ENCODE results near the gene KRTAP9-2. TPM values are rescaled to one million over a fixed set of nuclear protein-coding genes. Genes with fewer than 3 reads are reported as not detected.

Gene KRTAP9-2, protein sequence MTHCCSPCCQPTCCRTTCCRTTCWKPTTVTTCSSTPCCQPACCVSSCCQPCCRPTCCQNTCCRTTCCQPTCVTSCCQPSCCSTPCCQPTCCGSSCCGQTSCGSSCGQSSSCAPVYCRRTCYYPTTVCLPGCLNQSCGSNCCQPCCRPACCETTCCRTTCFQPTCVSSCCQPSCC
- total RNA-seq: not detected in 2 replicates

DNA sequence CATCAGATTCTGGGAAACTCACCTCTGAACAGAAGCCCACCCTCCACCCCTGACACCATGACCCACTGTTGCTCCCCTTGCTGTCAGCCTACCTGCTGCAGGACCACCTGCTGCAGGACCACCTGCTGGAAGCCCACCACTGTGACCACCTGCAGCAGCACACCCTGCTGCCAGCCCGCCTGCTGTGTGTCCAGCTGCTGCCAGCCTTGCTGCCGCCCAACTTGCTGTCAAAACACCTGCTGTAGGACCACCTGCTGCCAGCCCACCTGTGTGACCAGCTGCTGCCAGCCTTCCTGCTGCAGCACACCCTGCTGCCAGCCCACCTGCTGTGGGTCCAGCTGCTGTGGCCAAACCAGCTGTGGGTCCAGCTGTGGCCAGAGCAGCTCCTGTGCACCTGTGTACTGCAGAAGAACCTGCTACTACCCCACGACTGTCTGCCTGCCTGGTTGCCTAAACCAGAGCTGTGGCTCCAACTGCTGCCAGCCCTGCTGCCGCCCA lies at the start of gene KRTAP9-2:
Gene KRTAP9-2, plus strand, starts transcription at position 51 of the 498 bp plus-strand sequence. Its CDS starts 7 bp downstream, at position 58.

DNA sequence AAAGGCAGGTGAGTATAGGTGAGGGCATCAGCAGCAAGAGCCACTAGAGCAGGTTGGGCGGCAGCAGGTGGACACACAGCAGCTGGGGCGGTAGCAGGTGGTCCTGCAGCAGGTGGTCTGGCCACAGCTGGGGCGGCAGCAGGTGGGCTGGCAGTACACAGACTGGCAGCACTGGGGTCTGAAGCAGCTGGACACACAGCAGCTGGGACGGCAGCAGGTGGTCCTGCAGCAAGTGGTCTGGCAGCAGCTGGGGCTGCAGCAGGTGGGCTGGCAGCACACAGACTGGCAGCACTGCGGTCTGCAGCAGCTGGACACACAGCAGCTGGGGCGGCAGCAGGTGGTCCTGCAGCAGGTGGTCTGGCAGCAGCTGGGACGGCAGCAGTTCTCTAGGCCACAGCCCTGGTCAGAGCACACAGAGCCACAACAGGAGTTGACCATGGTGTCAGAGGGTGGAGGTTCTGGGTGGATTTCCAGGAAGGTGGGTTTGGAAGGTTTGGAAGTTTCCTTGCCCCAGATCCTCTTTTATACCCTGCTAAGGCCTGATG lies 48.6 kb upstream of the KRTAP9-2 start, which contains the start of gene KRTAP4-2:
Gene KRTAP4-2, minus strand, starts transcription at position 495 of the 545 bp plus-strand sequence. Its CDS starts 57 bp downstream, at position 438.

DNA sequence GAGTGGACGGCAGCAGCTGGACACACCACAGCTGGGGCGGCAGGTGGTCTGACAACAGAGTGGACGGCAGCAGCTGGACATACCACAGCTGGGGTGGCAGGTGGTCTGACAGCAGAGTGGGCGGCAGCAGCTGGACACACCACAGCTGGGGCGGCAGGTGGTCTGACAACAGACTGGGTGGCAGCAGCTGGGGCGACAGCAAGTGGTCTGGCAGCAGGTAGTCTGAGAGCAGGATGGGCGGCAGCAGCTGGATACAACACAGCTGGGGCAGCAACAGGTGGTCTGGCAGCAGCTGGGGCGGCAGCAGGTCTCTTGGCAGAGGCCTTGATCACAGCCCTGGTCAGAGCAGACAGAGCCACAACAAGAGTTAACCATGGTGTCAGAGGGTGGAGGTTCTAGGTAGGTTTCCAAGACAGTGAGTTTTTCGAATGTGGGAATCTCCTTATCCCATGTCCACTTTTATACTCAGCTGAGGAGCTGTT lies 41.9 kb upstream of the KRTAP9-2 start, which contains the start of gene KRTAP4-1:
Gene KRTAP4-1, minus strand, starts transcription at position 432 of the 482 bp plus-strand sequence. Its CDS starts 57 bp downstream, at position 375.

DNA sequence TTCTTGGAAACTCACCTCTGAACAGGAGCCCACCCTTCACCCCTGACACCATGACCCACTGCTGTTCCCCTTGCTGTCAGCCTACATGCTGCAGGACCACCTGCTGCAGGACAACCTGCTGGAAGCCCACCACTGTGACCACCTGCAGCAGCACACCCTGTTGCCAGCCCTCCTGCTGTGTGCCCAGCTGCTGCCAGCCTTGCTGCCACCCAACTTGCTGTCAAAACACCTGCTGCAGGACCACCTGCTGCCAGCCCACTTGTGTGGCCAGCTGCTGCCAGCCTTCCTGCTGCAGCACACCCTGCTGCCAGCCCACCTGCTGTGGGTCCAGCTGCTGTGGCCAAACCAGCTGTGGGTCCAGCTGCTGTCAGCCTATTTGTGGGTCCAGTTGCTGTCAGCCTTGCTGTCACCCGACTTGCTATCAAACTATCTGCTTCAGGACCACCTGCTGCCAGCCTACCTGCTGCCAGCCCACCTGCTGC lies 36.6 kb upstream of the KRTAP9-2 start, which contains the start of gene KRTAP9-1:
Gene KRTAP9-1, plus strand, starts transcription at position 51 of the 482 bp plus-strand sequence. Its CDS starts 0 bp downstream, at position 51.

DNA sequence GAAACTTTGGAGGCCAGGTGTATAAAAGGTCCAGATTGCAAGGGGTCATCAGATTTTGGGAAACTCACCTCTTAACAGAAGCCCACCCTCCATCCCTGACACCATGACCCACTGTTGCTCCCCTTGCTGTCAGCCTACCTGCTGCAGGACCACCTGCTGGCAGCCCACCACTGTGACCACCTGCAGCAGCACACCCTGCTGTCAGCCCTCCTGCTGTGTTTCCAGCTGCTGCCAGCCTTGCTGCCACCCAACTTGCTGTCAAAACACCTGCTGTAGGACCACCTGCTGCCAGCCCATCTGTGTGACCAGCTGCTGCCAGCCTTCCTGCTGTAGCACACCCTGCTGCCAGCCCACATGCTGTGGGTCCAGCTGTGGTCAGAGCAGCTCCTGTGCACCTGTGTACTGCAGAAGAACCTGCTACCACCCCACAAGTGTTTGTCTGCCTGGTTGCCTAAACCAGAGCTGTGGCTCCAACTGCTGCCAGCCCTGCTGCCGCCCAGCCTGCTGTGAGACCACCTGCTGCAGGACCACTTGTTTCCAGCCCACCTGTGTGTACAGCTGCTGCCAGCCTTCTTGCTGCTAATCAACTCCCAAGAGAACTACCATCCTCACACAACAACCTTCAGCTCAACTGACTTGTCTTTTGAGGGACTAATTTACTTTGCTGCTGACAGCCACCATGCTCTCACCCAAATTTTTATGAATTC lies 6.1 kb downstream of the KRTAP9-2 start, which contains the start of gene KRTAP9-3:
Gene KRTAP9-3, plus strand, starts transcription at position 51 of the 707 bp plus-strand sequence. Its CDS starts 53 bp downstream, at position 104.

DNA sequence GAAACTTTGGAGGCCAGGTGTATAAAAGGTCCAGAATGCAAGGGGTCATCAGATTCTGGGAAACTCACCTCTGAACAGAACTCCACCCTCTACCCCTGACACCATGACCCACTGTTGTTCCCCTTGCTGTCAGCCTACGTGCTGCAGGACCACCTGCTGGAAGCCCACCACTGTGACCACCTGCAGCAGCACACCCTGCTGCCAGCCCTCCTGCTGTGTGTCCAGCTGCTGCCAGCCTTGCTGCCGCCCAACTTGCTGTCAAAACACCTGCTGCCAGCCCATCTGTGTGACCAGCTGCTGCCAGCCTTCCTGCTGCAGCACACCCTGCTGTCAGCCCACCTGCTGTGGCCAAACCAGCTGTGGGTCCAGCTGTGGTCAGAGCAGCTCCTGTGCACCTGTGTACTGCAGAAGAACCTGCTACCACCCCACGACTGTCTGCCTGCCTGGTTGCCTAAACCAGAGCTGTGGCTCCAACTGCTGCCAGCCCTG lies 11.5 kb downstream of the KRTAP9-2 start, which contains the start of gene KRTAP9-8:
Gene KRTAP9-8, plus strand, starts transcription at position 51 of the 489 bp plus-strand sequence. Its CDS starts 53 bp downstream, at position 104.

DNA sequence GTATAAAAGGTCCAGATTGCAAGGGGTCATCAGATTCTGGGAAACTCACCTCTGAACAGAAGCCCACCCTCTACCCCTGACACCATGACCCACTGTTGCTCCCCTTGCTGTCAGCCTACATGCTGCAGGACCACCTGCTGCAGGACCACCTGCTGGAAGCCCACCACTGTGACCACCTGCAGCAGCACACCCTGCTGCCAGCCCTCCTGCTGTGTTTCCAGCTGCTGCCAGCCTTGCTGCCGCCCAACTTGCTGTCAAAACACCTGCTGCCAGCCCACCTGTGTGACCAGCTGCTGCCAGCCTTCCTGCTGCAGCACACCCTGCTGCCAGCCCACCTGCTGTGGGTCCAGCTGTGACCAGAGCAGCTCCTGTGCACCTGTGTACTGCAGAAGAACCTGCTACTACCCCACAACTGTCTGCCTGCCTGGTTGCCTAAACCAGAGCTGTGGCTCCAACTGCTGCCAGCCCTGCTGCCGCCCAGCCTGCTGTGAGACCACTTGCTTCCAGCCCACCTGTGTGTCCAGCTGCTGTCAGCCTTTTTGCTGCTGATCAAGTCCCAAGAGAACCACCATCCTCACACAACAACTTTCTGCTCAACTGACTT lies 23.3 kb downstream of the KRTAP9-2 start, which contains the start of gene KRTAP9-4:
Gene KRTAP9-4, plus strand, starts transcription at position 51 of the 604 bp plus-strand sequence. Its CDS starts 34 bp downstream, at position 85.

DNA sequence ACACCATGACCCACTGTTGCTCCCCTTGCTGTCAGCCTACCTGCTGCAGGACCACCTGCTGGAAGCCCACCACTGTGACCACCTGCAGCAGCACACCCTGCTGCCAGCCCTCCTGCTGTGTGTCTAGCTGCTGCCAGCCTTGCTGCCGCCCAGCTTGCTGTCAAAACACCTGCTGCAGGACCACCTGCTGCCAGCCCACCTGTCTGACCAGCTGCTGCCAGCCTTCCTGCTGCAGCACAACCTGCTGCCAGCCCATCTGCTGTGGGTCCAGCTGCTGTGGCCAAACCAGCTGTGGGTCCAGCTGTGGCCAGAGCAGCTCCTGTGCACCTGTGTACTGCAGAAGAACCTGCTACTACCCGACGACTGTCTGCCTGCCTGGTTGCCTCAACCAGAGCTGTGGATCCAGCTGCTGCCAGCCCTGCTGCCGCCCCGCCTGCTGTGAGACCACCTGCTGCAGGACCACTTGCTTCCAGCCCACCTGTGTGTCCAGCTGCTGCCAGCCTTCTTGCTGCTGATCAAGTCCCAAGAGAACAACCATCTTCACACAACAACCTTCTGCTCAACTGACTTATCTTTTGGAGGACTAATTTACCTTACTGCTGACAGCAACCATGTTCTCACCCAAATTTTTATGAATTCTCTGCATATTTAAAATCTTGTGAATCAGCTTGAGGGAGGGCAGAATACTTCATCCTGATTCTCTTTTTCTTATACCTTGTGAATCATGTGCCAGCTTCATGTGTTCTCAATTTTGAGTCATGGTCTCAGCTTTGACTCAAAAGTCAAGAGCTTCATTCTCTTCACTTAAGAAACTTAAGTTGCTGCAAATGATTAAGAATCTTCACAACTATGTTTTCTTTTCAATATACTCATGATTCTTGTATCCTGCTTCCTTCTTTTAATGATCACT lies 29.2 kb downstream of the KRTAP9-2 start, which contains the start of gene KRTAP9-9:
Gene KRTAP9-9, plus strand, starts transcription at position 4 of the 910 bp plus-strand sequence.

DNA sequence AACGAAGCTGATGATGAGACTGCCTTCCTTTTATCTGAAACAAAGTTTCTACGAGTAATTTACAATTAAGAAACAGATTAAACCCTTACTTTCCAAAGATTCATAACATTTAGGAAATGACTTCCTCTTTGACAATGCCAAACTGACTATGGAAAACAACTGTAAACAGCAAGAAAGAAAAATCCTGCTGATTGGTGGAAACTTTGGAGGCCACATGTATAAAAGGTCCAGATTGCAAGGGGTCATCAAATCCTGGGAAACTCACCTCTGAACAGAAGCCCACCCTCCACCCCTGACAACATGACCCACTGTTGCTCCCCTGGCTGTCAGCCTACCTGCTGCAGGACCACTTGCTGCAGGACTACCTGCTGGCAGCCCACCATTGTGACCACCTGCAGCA lies 38.6 kb downstream of the KRTAP9-2 start, which contains the start of gene KRTAP9-6:
Gene KRTAP9-6, plus strand, starts transcription at position 301 of the 400 bp plus-strand sequence. Its CDS starts 0 bp downstream, at position 301.

DNA sequence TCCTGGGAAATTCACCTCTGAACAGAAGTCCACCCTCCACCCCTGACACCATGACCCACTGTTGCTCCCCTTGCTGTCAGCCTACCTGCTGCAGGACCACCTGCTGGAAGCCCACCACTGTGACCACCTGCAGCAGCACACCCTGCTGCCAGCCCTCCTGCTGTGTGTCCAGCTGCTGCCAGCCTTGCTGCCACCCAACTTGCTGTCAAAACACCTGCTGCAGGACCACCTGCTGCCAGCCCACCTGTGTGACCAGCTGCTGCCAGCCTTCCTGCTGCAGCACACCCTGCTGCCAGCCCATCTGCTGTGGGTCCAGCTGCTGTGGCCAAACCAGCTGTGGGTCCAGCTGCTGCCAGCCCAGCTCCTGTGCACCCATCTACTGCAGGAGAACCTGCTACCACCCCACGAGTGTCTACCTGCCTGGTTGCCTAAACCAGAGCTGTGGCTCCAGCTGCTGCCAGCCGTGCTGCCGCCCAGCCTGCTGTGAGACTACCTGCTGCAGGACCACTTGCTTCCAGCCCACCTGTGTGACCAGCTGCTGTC lies 49.3 kb downstream of the KRTAP9-2 start, which contains the start of gene KRTAP9-7:
Gene KRTAP9-7, plus strand, starts transcription at position 51 of the 543 bp plus-strand sequence. Its CDS starts 0 bp downstream, at position 51.

Other genes starting within 250 kb of the KRTAP9-2 start
- not detected in 2 replicates for gene KRT40, start 242.3 kb upstream of the KRTAP9-2 start, total RNA-seq
- not detected in 2 replicates for gene KRTAP3-3, start 232.5 kb upstream of the KRTAP9-2 start, total RNA-seq
- not detected in 2 replicates for gene KRTAP3-2, start 226.7 kb upstream of the KRTAP9-2 start, total RNA-seq
- not detected in 2 replicates for gene KRTAP3-1, start 217.5 kb upstream of the KRTAP9-2 start, total RNA-seq
- gene KRTAP1-5, start 199.4 kb upstream of the KRTAP9-2 start, total RNA-seq: under 0.01 and 0.46 TPM in 2 replicates
- gene KRTAP1-4, start 196.5 kb upstream of the KRTAP9-2 start, total RNA-seq: not detected in 2 replicates
- gene KRTAP1-3, start 191.8 kb upstream of the KRTAP9-2 start, total RNA-seq: not detected in 2 replicates
- gene KRTAP1-1, start 185.2 kb upstream of the KRTAP9-2 start, total RNA-seq: not detected in 2 replicates
- not detected in 2 replicates for gene KRTAP2-1, start 179.3 kb upstream of the KRTAP9-2 start, total RNA-seq
- gene KRTAP2-2, start 171.4 kb upstream of the KRTAP9-2 start, total RNA-seq: not detected in 2 replicates
- gene KRTAP2-3, start 166.5 kb upstream of the KRTAP9-2 start, total RNA-seq: not detected in 2 replicates
- not detected in 2 replicates for gene KRTAP2-4, start 160.8 kb upstream of the KRTAP9-2 start, total RNA-seq
- not detected in 2 replicates for gene KRTAP4-7, start 142.5 kb upstream of the KRTAP9-2 start, total RNA-seq
- gene KRTAP4-8, start 128.5 kb upstream of the KRTAP9-2 start, total RNA-seq: not detected in 2 replicates
- not detected in 2 replicates for gene KRTAP4-16, start 124.4 kb upstream of the KRTAP9-2 start, total RNA-seq
- not detected in 2 replicates for gene KRTAP4-9, start 121.3 kb upstream of the KRTAP9-2 start, total RNA-seq
- not detected in 2 replicates for gene KRTAP4-11, start 108.3 kb upstream of the KRTAP9-2 start, total RNA-seq
- not detected in 2 replicates for gene KRTAP4-12, start 102.5 kb upstream of the KRTAP9-2 start, total RNA-seq
- not detected in 2 replicates for gene KRTAP4-6, start 86.1 kb upstream of the KRTAP9-2 start, total RNA-seq
- not detected in 2 replicates for gene KRTAP4-5, start 76.8 kb upstream of the KRTAP9-2 start, total RNA-seq
- gene KRTAP4-4, start 65.9 kb upstream of the KRTAP9-2 start, total RNA-seq: not detected in 2 replicates
- gene KRTAP4-3, start 58.4 kb upstream of the KRTAP9-2 start, total RNA-seq: not detected in 2 replicates
- not detected in 2 replicates for gene KRTAP4-2, start 48.4 kb upstream of the KRTAP9-2 start, total RNA-seq
- gene KRTAP4-1, start 41.7 kb upstream of the KRTAP9-2 start, total RNA-seq: not detected in 2 replicates
- not detected in 2 replicates for gene KRTAP9-1, start 36.8 kb upstream of the KRTAP9-2 start, total RNA-seq
- not detected in 2 replicates for gene KRTAP9-3, start 5.8 kb downstream of the KRTAP9-2 start, total RNA-seq
- not detected in 2 replicates for gene KRTAP9-8, start 11.4 kb downstream of the KRTAP9-2 start, total RNA-seq
- gene KRTAP9-4, start 23.0 kb downstream of the KRTAP9-2 start, total RNA-seq: not detected in 2 replicates
- not detected in 2 replicates for gene KRTAP9-9, start 28.7 kb downstream of the KRTAP9-2 start, total RNA-seq
- not detected in 2 replicates for gene KRTAP9-6, start 38.7 kb downstream of the KRTAP9-2 start, total RNA-seq
- not detected in 2 replicates for gene KRTAP9-7, start 49.0 kb downstream of the KRTAP9-2 start, total RNA-seq
- gene KRTAP29-1, start 76.2 kb downstream of the KRTAP9-2 start, total RNA-seq: not detected in 2 replicates
- not detected in 2 replicates for gene KRTAP16-1, start 82.7 kb downstream of the KRTAP9-2 start, total RNA-seq
- not detected in 2 replicates for gene KRTAP17-1, start 89.1 kb downstream of the KRTAP9-2 start, total RNA-seq
- not detected in 2 replicates for gene KRT33A, start 124.2 kb downstream of the KRTAP9-2 start, total RNA-seq
- gene KRT33B, start 143.2 kb downstream of the KRTAP9-2 start, total RNA-seq: not detected in 2 replicates
- 0.91 TPM in 1 of 2 replicates, not detected in the other for gene KRT34, start 155.7 kb downstream of the KRTAP9-2 start, total RNA-seq
- gene KRT31, start 171.0 kb downstream of the KRTAP9-2 start, total RNA-seq: not detected in 2 replicates
- gene KRT37, start 197.9 kb downstream of the KRTAP9-2 start, total RNA-seq: not detected in 2 replicates
- not detected in 2 replicates for gene KRT38, start 214.3 kb downstream of the KRTAP9-2 start, total RNA-seq
- gene KRT32, start 240.7 kb downstream of the KRTAP9-2 start, total RNA-seq: not detected in 2 replicates

Measured in epithelial cell of umbilical artery (primary cell).